Measurements from ENCODE around the gene INVS.
"Not testable (repeated sequence)": the region's sequence is repeated elsewhere in the genome, so short reads cannot be mapped to it uniquely, and the experiment has no call there.

Gene INVS

GRCh38 chr9:100338736-100339135 is 239.7 kb downstream of the INVS start:
- DNase-seq (ENCODE audit: low read depth): not testable (repeated sequence)

DNA sequence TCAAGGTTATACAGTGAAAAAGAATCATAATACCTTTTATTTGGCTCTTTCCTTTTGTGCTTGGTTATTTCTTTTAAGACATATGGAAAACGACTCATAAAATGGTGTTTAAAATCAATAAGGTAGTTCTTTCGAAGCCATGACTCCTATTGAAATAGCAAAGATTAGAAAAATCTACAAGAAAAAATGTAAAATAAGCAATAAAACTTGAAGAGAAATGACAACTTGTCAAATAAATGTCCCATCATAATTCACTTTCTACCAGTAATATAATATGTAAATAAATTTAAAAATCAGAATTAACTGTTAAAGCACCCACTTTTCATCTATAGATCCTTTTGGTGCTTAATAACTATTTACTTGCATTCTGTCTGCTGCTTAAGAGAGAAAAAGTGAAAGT is 241.2 kb downstream of the INVS start:
- no peak for DNase-seq (ENCODE audit: low read depth)

DNA sequence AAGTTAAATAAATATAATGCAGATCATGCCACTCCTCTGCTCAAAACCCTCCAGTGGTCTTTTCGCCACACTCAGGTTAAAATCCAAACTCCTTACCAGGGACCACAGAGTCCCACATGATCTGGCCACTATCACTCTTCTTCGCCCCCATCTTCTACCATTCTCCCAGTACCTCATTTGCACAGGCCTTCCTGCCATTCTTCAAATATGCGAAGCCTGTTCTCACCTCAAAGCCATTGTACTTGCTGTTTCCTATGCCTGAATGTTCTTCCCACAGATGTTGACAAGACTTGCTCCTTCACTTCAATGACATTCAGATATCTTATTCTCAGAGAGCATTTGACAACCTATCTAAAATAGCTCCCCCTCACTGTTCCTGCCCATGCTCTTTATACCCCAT is 242.8 kb downstream of the INVS start:
- DNase-seq (ENCODE audit: low read depth): no peak

GRCh38 chr9:100346836-100347235 is 247.8 kb downstream of the INVS start:
- peak; percentile 59 for DNase-seq (ENCODE audit: low read depth)

DNA sequence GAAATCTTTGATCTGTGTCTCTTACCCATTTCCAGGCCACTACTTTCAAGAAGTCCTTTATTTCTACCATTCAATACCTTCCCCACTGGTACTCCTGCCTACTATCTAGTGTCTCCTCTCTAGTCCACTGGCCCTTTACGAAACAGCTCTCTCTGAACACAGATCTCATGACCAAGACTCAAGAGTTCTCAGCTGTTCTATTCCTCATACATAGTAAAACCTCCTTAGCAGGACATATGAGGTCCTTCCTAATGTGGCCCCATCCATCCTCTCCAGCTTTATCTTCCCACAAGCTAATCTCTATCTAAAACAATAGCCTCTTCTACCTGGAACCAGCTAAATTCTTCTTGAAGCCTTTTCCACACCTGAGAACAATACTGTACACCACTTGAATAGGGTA is 251.1 kb downstream of the INVS start:
- DNase-seq (ENCODE audit: low read depth): no peak
